ENCODE results near the gene UBE3D.
"Not testable (repeated sequence)": the region's sequence is repeated elsewhere in the genome, so short reads cannot be mapped to it uniquely, and the experiment has no call there.

Gene UBE3D

GRCh38 chr6:82979657-82980056, 86.0 kb downstream of the UBE3D start:
- DNase-seq (ENCODE audit: insufficient read length, low spot score) = no peak
- no peak for FAIRE-seq

- no peak for DNase-seq (ENCODE audit: insufficient read length, low spot score)
- no peak for FAIRE-seq
These were observed 87.2 kb downstream of the UBE3D start for GRCh38 chr6:82978362-82978945.

GRCh38 chr6:82976179-82976578, 89.5 kb downstream of the UBE3D start:
- DNase-seq (ENCODE audit: insufficient read length, low spot score) (no peak), FAIRE-seq (no peak)

GRCh38 chr6:82971877-82972460, 93.7 kb downstream of the UBE3D start:
- no peak for FAIRE-seq
- no peak for DNase-seq (ENCODE audit: insufficient read length, low spot score)

- DNase-seq (ENCODE audit: insufficient read length, low spot score) = no peak
- FAIRE-seq = no peak
These were observed 94.8 kb downstream of the UBE3D start for GRCh38 chr6:82970839-82971238.

GRCh38 chr6:82968708-82969107, 96.9 kb downstream of the UBE3D start:
- no peak for DNase-seq (ENCODE audit: insufficient read length, low spot score)
- no peak for FAIRE-seq

GRCh38 chr6:82963191-82963925, 102.3 kb downstream of the UBE3D start:
- no peak for DNase-seq (ENCODE audit: insufficient read length, low spot score)

GRCh38 chr6:82959385-82959941, 106.2 kb downstream of the UBE3D start:
- no peak for FAIRE-seq
- no peak for DNase-seq (ENCODE audit: insufficient read length, low spot score)

More at GRCh38 chr6:82963191-82963925, 102.3 kb downstream of the UBE3D start:
- FAIRE-seq = no peak

- no peak for FAIRE-seq
- no peak for DNase-seq (ENCODE audit: insufficient read length, low spot score)
These were observed 107.1 kb downstream of the UBE3D start for GRCh38 chr6:82958551-82958950.

- DNase-seq (ENCODE audit: insufficient read length, low spot score) = no peak
- no peak for FAIRE-seq
These were observed 107.8 kb downstream of the UBE3D start for GRCh38 chr6:82957868-82958245.

- DNase-seq (ENCODE audit: insufficient read length, low spot score) (no peak), FAIRE-seq (no peak)
These were observed 108.3 kb downstream of the UBE3D start for GRCh38 chr6:82957171-82957867.

- FAIRE-seq = peak; percentile 16
- peak; percentile 22 for DNase-seq (ENCODE audit: insufficient read length, low spot score)
These were observed 109.8 kb downstream of the UBE3D start for GRCh38 chr6:82955841-82956240.

GRCh38 chr6:82954937-82955577, 110.6 kb downstream of the UBE3D start:
- FAIRE-seq (no peak), DNase-seq (ENCODE audit: insufficient read length, low spot score) (no peak)

- FAIRE-seq = no peak
These were observed 111.3 kb downstream of the UBE3D start for GRCh38 chr6:82954356-82954755.

GRCh38 chr6:82953871-82954270, 111.8 kb downstream of the UBE3D start:
- no peak for FAIRE-seq

More at GRCh38 chr6:82954356-82954755, 111.3 kb downstream of the UBE3D start:
- DNase-seq (ENCODE audit: insufficient read length, low spot score) = no peak

GRCh38 chr6:82951935-82952334, 113.7 kb downstream of the UBE3D start:
- FAIRE-seq = no peak
- DNase-seq (ENCODE audit: insufficient read length, low spot score) = no peak

More at GRCh38 chr6:82953871-82954270, 111.8 kb downstream of the UBE3D start:
- DNase-seq (ENCODE audit: insufficient read length, low spot score) = no peak

GRCh38 chr6:82951389-82951788, 114.3 kb downstream of the UBE3D start:
- peak; percentile 50 for DNase-seq (ENCODE audit: insufficient read length, low spot score)
- peak; percentile 89 for FAIRE-seq

GRCh38 chr6:82930915-82931314, 134.7 kb downstream of the UBE3D start:
- peak; percentile 70 for FAIRE-seq

GRCh38 chr6:82924799-82925535, 140.7 kb downstream of the UBE3D start:
- DNase-seq (ENCODE audit: insufficient read length, low spot score) = no peak
- peak; percentile 44 for FAIRE-seq

More at GRCh38 chr6:82930915-82931314, 134.7 kb downstream of the UBE3D start:
- DNase-seq (ENCODE audit: insufficient read length, low spot score) = not testable (repeated sequence)

- DNase-seq (ENCODE audit: insufficient read length, low spot score) (no peak), FAIRE-seq (no peak)
These were observed 144.4 kb downstream of the UBE3D start for GRCh38 chr6:82921258-82921657.
